HEK293 (cell line): Measurements from ENCODE around the gene RAMAC.

Source experiments
- BCL11A ChIP-seq: fragments of 450-650 bp; formaldehyde crosslinking; IDR thresholded peaks from 2 replicates; pipeline ENCODE4 v1.5.1; 2016; ENCODE audit warnings: low read depth, missing biosample characterization, missing genetic modification characterization
- ZNF510 ChIP-seq: fragments of 450-650 bp; formaldehyde crosslinking; IDR thresholded peaks from 2 replicates; pipeline ENCODE4 v1.5.1; 2018; ENCODE audit warnings: mild to moderate bottlenecking, missing genetic modification characterization, missing biosample characterization; ENCODE audit not compliant: insufficient replicate concordance
- TF ChIP-seq, protein P1 (sequence below): fragments of 450-650 bp; formaldehyde crosslinking; IDR thresholded peaks from 2 replicates; pipeline ENCODE4 v1.5.1; 2016; ENCODE audit warnings: missing biosample characterization, missing genetic modification characterization
- TF ChIP-seq, protein P2 (sequence below): fragments of 450-650 bp; formaldehyde crosslinking; optimal IDR thresholded peaks from 2 replicates; pipeline ENCODE3; 2016; ENCODE audit warnings: missing biosample characterization, mild to moderate bottlenecking, missing genetic modification characterization
- TF ChIP-seq, protein P3 (sequence below): fragments of 450-650 bp; formaldehyde crosslinking; IDR thresholded peaks from 2 replicates; pipeline ENCODE4 v1.5.1; 2016; ENCODE audit warnings: missing biosample characterization, missing genetic modification characterization

DNA sequence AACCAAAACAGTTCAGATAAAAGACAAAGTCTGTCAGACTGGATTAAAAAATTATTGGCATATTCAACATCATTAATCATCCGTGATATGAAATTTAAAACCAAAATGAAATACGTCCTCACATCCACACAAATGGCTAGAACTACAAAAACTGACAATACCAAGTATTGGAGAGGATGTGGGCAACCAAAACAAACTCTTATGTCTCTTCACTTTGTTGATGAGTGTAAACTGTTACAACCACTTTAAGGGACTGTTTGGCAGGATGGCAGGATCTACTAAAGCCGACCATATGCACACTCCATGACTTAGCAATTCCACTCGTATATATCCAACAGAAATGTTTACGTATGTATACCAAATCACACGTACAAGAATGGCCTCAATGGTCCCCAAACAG lies 50.2 kb downstream of the RAMAC start:
- TF ChIP-seq, protein P1, sequence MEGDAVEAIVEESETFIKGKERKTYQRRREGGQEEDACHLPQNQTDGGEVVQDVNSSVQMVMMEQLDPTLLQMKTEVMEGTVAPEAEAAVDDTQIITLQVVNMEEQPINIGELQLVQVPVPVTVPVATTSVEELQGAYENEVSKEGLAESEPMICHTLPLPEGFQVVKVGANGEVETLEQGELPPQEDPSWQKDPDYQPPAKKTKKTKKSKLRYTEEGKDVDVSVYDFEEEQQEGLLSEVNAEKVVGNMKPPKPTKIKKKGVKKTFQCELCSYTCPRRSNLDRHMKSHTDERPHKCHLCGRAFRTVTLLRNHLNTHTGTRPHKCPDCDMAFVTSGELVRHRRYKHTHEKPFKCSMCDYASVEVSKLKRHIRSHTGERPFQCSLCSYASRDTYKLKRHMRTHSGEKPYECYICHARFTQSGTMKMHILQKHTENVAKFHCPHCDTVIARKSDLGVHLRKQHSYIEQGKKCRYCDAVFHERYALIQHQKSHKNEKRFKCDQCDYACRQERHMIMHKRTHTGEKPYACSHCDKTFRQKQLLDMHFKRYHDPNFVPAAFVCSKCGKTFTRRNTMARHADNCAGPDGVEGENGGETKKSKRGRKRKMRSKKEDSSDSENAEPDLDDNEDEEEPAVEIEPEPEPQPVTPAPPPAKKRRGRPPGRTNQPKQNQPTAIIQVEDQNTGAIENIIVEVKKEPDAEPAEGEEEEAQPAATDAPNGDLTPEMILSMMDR = no peak
- TF ChIP-seq, protein P2, sequence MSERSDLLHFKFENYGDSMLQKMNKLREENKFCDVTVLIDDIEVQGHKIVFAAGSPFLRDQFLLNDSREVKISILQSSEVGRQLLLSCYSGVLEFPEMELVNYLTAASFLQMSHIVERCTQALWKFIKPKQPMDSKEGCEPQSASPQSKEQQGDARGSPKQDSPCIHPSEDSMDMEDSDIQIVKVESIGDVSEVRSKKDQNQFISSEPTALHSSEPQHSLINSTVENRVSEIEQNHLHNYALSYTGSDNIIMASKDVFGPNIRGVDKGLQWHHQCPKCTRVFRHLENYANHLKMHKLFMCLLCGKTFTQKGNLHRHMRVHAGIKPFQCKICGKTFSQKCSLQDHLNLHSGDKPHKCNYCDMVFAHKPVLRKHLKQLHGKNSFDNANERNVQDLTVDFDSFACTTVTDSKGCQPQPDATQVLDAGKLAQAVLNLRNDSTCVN (tag by site-specific recombination) = no peak
- TF ChIP-seq BCL11A = no peak
- no peak for TF ChIP-seq ZNF510
- TF ChIP-seq, protein P3, sequence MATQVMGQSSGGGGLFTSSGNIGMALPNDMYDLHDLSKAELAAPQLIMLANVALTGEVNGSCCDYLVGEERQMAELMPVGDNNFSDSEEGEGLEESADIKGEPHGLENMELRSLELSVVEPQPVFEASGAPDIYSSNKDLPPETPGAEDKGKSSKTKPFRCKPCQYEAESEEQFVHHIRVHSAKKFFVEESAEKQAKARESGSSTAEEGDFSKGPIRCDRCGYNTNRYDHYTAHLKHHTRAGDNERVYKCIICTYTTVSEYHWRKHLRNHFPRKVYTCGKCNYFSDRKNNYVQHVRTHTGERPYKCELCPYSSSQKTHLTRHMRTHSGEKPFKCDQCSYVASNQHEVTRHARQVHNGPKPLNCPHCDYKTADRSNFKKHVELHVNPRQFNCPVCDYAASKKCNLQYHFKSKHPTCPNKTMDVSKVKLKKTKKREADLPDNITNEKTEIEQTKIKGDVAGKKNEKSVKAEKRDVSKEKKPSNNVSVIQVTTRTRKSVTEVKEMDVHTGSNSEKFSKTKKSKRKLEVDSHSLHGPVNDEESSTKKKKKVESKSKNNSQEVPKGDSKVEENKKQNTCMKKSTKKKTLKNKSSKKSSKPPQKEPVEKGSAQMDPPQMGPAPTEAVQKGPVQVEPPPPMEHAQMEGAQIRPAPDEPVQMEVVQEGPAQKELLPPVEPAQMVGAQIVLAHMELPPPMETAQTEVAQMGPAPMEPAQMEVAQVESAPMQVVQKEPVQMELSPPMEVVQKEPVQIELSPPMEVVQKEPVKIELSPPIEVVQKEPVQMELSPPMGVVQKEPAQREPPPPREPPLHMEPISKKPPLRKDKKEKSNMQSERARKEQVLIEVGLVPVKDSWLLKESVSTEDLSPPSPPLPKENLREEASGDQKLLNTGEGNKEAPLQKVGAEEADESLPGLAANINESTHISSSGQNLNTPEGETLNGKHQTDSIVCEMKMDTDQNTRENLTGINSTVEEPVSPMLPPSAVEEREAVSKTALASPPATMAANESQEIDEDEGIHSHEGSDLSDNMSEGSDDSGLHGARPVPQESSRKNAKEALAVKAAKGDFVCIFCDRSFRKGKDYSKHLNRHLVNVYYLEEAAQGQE (tag by site-specific recombination) = no peak
